ENCODE measurements around the gene ARFGEF2. TPM values are rescaled to one million over a fixed set of nuclear protein-coding genes. Genes with fewer than 3 reads are reported as not detected.

Gene ARFGEF2
- total and polyA plus RNA-seq, 8 donors = 6.9 to 26.2 (median 23.0) TPM

DNA sequence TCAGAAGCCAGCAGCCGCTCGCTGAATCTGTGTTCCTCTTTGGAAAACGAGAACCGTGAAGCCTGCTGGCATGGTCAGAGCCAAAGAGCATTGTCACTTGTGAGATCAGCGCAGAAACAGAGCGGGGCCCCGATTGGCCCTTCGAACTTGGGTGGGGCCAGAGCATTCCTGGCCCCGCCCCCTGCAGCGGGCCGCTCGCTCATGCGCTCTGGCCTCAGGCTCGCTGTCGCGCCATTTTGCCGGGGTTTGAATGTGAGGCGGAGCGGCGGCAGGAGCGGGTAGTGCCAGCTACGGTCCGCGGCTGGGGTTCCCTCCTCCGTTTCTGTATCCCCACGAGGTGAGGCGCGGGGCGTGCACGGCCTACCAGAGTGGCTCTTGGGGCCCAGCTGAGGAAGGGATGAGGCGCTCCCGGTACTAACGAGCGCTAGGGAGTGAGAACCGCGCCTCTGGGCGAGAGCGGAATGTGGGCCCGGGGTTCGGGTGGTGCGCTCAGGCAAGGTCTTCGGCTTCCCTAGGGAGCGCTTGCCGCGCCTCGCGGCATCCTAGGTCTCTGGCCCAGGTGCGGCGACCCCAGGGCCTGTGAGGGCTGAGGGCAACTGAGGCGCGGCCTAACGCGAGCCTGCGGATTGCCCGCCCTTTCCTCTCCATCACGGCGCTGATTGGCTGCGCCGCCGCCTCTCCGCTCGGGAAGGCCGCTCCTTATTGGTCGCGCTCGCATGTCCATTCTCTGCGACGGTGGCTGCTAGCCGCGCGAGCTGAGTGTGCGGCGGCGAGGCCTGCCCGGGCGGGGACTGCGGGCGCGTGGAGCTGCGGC, 124.8 kb downstream of the ARFGEF2 start, which contains the start of gene CSE1L:
Gene CSE1L (plus strand): TSS at position 226 of the 814 bp plus-strand sequence. CDS start 12,152 bp downstream, outside the sequence.
- peak within 1 kb of the TSS; percentile 81 to 93 (median 88) for H3K27ac ChIP-seq
- H3K9me3 ChIP-seq = no peaks in the 10 kb centered on the region
- H3K27me3 ChIP-seq = no peaks in the 10 kb centered on the region
- WGBS, 2 donors = 0% methylated on average over 74 to 80 of the region's 80 CpGs
- intact Hi-C loops (cut with DNase I) = no loop called here
- FAIRE-seq (peak; percentile 45), ATAC-seq (peak; percentile 93 to 98 (median 94)), DNase-seq (peak; percentile 92 to 98 (median 96))
- TF ChIP-seq, protein P1, sequence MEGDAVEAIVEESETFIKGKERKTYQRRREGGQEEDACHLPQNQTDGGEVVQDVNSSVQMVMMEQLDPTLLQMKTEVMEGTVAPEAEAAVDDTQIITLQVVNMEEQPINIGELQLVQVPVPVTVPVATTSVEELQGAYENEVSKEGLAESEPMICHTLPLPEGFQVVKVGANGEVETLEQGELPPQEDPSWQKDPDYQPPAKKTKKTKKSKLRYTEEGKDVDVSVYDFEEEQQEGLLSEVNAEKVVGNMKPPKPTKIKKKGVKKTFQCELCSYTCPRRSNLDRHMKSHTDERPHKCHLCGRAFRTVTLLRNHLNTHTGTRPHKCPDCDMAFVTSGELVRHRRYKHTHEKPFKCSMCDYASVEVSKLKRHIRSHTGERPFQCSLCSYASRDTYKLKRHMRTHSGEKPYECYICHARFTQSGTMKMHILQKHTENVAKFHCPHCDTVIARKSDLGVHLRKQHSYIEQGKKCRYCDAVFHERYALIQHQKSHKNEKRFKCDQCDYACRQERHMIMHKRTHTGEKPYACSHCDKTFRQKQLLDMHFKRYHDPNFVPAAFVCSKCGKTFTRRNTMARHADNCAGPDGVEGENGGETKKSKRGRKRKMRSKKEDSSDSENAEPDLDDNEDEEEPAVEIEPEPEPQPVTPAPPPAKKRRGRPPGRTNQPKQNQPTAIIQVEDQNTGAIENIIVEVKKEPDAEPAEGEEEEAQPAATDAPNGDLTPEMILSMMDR (IDR thresholded peaks at IDR 0.05) = no peak
- peaks cover 0 to 9% (median 4%) of the 10 kb centered on the region in 3 donors for H3K4me1 ChIP-seq
- H3K36me3 ChIP-seq = no peaks in the 10 kb centered on the region
- H3K4me3 ChIP-seq = peak within 1 kb of the TSS; percentile 64 to 94 (median 83)

DNA sequence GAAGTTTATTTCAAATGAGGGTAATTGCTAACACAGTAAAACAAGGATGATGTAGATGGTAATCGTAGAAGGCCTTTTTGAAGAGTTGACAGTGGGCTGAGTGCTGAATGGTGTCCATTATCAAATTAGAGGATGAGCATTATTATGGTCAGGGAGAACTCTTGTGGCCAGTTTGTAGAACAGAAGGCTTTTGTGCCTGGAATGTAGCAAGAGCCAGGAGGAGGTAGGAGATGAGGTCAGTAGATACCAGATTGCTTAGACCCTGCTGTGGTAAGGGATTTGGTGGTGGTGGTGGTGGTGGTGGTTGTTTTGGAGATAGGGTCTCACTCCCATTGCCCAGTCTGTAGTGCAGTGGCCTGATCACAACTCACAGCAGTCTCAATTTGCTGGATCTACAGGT, 130.8 kb downstream of the ARFGEF2 start:
- 68 to 74% methylated on average over 1 of the region's 1 CpG for WGBS, 2 donors
- intact Hi-C loops (cut with DNase I) = no loop called here
- no peak overlapping the region for H3K27ac ChIP-seq

DNA sequence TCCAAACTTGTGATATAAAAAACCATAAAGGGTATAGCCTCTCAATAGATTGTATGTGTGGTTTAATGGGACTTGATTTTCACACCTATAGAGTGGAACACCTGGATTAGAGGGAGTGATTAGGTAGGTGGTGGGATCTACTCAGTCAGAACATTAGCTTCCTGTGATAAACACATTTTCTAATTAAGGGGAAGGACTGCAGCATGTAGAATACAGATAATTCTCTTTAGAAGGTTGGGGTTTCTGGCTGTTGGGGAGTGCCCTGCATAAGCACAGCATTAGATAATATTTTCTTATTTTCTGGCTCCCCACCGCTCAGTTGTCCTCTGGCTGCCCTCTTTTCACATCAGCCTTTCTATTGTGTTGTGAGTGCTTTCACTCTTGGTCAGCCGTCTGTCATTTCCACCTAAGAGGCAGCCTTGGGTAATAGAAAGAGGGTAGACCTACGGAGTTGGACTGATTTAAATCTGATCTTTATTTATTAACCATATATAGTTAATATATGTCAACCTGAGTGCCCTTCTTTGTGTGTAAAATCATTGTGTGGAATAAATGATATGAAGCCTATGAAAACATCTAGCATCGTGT, 132.6 kb downstream of the ARFGEF2 start:
- ATAC-seq = no peak
- Histone ChIP-seq H3K27ac (no peak overlapping the region), H3K4me1 (no peaks in the 10 kb centered on the region), H3K4me3 (no peak overlapping the region), H3K36me3 (no peaks in the 10 kb centered on the region), H3K9me3 (no peaks in the 10 kb centered on the region), H3K27me3 (no peaks in the 10 kb centered on the region)
- FAIRE-seq = no peak
- 56 to 65% methylated on average over 4 of the region's 4 CpGs for WGBS, 2 donors
- TF ChIP-seq, protein P1 (IDR thresholded peaks at IDR 0.05) = no peak
- DNase-seq = no peak
- intact Hi-C loops (cut with DNase I) = no loop called here

More for the DNA sequence above, 130.8 kb downstream of the ARFGEF2 start:
- TF ChIP-seq, protein P1 (IDR thresholded peaks at IDR 0.05) = no peak
- ATAC-seq = peak in 1 of 4 donors; percentile 36
- no peaks in the 10 kb centered on the region for H3K27me3 ChIP-seq
- peaks cover 0 to 9% (median 0%) of the 10 kb centered on the region in 3 donors for H3K4me1 ChIP-seq
- no peaks in the 10 kb centered on the region for H3K36me3 ChIP-seq
- H3K4me3 ChIP-seq = no peak overlapping the region
- FAIRE-seq = no peak
- no peak for DNase-seq
- no peaks in the 10 kb centered on the region for H3K9me3 ChIP-seq

DNA sequence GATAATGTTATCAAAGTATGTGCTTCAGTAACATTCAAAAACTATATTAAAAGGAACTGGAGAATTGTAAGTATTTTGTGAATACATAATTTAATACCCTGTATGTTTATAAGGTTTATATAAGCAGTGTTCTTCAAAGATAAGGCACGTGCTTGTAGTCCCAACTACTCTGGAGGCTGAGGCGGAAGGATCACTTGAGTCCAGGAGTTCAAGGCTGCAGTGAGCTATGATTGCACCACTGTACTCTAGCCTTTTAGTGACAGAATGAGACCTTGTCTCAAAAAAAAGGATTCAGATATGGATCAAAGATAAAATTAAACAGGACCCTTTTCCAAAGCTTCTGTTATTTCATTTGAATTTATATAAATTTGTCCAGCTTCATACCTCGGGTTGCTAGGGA, 141.8 kb downstream of the ARFGEF2 start:
- Histone ChIP-seq H3K27ac (no peak overlapping the region), H3K4me1 (no peaks in the 10 kb centered on the region), H3K4me3 (no peak overlapping the region), H3K27me3 (no peaks in the 10 kb centered on the region), H3K9me3 (no peaks in the 10 kb centered on the region), H3K36me3 (peaks cover 0 to 38% (median 0%) of the 10 kb centered on the region in 3 donors)
- FAIRE-seq (no peak), DNase-seq (no peak), ATAC-seq (no peak)
- intact Hi-C loops (cut with DNase I) = no loop called here
- TF ChIP-seq, protein P1 (IDR thresholded peaks at IDR 0.05) = no peak
- 75 to 76% methylated on average over 3 of the region's 3 CpGs for WGBS, 2 donors
